Lower lobe of right lung (tissue), 2 donors: ENCODE results near the gene LMTK3. TPM values are rescaled to one million over a fixed set of nuclear protein-coding genes. Genes with fewer than 3 reads are reported as not detected.
"Not testable (repeated sequence)": the region's sequence is repeated elsewhere in the genome, so short reads cannot be mapped to it uniquely, and the experiment has no call there.

Experiments
- ATAC-seq, 2 donors: fragments of 200-7000 bp; cut with Tn5 transposase; one replicate each; pipeline ENCODE4 v1.9.1; 2020 to 2022; ENCODE audit warnings: mild to moderate bottlenecking in 2 of 2, moderate library complexity in 2 of 2
- DNase-seq: peaks from one replicate; pipeline ENCODE4 v3.0.0-alpha.2; 2020
- H3K27ac ChIP-seq: fragments of 200-600 bp; one replicate; pipeline ENCODE4 v1.8.0; 2022
- H3K27me3 ChIP-seq: fragments of 200-600 bp; one replicate; pipeline ENCODE4 v1.8.0; 2022; ENCODE audit warnings: low read depth
- H3K36me3 ChIP-seq: fragments of 200-600 bp; one replicate; pipeline ENCODE4 v1.8.0; 2022; ENCODE audit warnings: mild to moderate bottlenecking
- H3K4me1 ChIP-seq: fragments of 200-600 bp; one replicate; pipeline ENCODE4 v1.8.0; 2022
- H3K4me3 ChIP-seq: fragments of 200-600 bp; one replicate; pipeline ENCODE4 v1.8.0; 2022; ENCODE audit warnings: mild to moderate bottlenecking
- H3K9me3 ChIP-seq: fragments of 200-600 bp; one replicate; pipeline ENCODE4 v1.8.0; 2022
- CTCF ChIP-seq: fragments of 200-600 bp; IDR thresholded peaks from one replicate; pipeline ENCODE4 v1.8.0; 2022; ENCODE audit warnings: antibody characterized with exemption, mild to moderate bottlenecking
- intact Hi-C: fragments of 100-400 bp; cut with DNase I; formaldehyde crosslinking; loops from one replicate; pipeline ENCODE4 v1.11.0; 2022
- total RNA-seq: library from RNA; stranded (reverse); fragmentation: NEBNext Ultra II Directional; extraction: Animal tissue kit (Norgen Biotek cat#: 25700); gene quantifications from one replicate; pipeline ENCODE4 v1.2.1, GENCODE V29; 2021
- donor health status: DM: no; HTN: yes; CAD: no; lungs with severe emphysema.

Gene LMTK3
- total RNA-seq, 1 donor from 2014 or later, result 7.1 TPM

- H3K4me1 ChIP-seq, result no peaks in the 10 kb centered on the region
- no peaks in the 10 kb centered on the region for H3K27me3 ChIP-seq
- no peak overlapping the region for H3K27ac ChIP-seq
- peaks cover 34% of the 10 kb centered on the region for H3K9me3 ChIP-seq
- no peak for TF ChIP-seq CTCF
- ATAC-seq (no peak), DNase-seq (no peak)
- H3K36me3 ChIP-seq, result no peaks in the 10 kb centered on the region
- H3K4me3 ChIP-seq, result no peak overlapping the region
- intact Hi-C loops, result no loop called here
These were observed 12.6 kb upstream of the LMTK3 start for GRCh38 chr19:48524221-48524620.

GRCh38 chr19:48520134-48520533 lies 8.5 kb upstream of the LMTK3 start:
- no peak for ATAC-seq
- no peak for TF ChIP-seq CTCF
- intact Hi-C loops, result no loop called here

GRCh38 chr19:48519426-48519825 lies 7.8 kb upstream of the LMTK3 start:
- H3K27me3 ChIP-seq, H3K4me1 ChIP-seq, ATAC-seq, H3K27ac ChIP-seq, H3K4me3 ChIP-seq, DNase-seq, intact Hi-C loops, H3K36me3 ChIP-seq, H3K9me3 ChIP-seq: not testable (repeated sequence)

More at GRCh38 chr19:48520134-48520533, 8.5 kb upstream of the LMTK3 start:
- H3K4me3 ChIP-seq, result no peak overlapping the region
- no peak overlapping the region for H3K27ac ChIP-seq
- no peaks in the 10 kb centered on the region for H3K27me3 ChIP-seq
- H3K36me3 ChIP-seq, result no peaks in the 10 kb centered on the region
- no peak for DNase-seq
- H3K9me3 ChIP-seq, result peaks cover 7% of the 10 kb centered on the region
- H3K4me1 ChIP-seq, result no peaks in the 10 kb centered on the region

GRCh38 chr19:48518207-48518606 lies 6.6 kb upstream of the LMTK3 start:
- Histone ChIP-seq H3K4me3 (no peak overlapping the region), H3K4me1 (peaks cover 10% of the 10 kb centered on the region), H3K36me3 (no peaks in the 10 kb centered on the region), H3K9me3 (no peaks in the 10 kb centered on the region), H3K27me3 (peaks cover 10% of the 10 kb centered on the region), H3K27ac (no peak overlapping the region)
- TF ChIP-seq CTCF, result no peak
- intact Hi-C loops, result no loop called here
- ATAC-seq, result no peak
- DNase-seq, result no peak

- no peaks in the 10 kb centered on the region for H3K36me3 ChIP-seq
- no peak for DNase-seq
- H3K27me3 ChIP-seq, result peaks cover 27% of the 10 kb centered on the region
- H3K9me3 ChIP-seq, result no peaks in the 10 kb centered on the region
- ATAC-seq, result no peak
- peaks cover 13% of the 10 kb centered on the region for H3K4me1 ChIP-seq
- no peak overlapping the region for H3K27ac ChIP-seq
- TF ChIP-seq CTCF, result no peak
- H3K4me3 ChIP-seq, result no peak overlapping the region
- intact Hi-C loops, result no loop called here
These were observed 4.9 kb upstream of the LMTK3 start for GRCh38 chr19:48516536-48516935.

GRCh38 chr19:48514123-48514458 lies 2.5 kb upstream of the LMTK3 start:
- intact Hi-C loops, result no loop called here
- DNase-seq, result no peak
- Histone ChIP-seq H3K27me3 (peaks cover 40% of the 10 kb centered on the region), H3K4me1 (peaks cover 27% of the 10 kb centered on the region), H3K27ac (no peak overlapping the region), H3K36me3 (no peaks in the 10 kb centered on the region), H3K9me3 (no peaks in the 10 kb centered on the region), H3K4me3 (peak overlapping the region; percentile 68)
- ATAC-seq, result no peak
- TF ChIP-seq CTCF, result no peak
